ENCODE data around the gene COQ8B. TPM values are rescaled to one million over a fixed set of nuclear protein-coding genes. Genes with fewer than 3 reads are reported as not detected.

Gene COQ8B
- total RNA-seq, 1 donor from 2014 or later, result 49.9 TPM

DNA sequence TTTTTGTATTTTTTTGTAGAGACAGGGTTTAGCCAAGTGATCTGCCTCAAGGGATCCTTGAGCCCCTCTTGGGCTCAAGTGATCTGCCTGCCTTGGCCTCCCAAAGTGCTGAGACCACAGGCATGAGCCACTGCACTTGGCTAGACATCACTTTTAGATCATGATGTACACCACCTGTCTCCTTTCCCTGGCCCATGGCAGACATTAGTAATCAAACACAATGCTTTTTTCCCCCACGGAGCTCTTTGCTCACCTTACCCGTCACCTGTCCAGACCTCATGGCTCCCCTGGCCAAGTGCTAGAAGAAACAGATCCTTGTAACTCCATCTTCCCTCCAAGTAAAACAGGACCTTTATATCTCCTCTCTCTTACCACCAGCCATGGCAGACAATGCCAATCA is 44.6 kb downstream of the COQ8B start:
- TF ChIP-seq, protein P1, sequence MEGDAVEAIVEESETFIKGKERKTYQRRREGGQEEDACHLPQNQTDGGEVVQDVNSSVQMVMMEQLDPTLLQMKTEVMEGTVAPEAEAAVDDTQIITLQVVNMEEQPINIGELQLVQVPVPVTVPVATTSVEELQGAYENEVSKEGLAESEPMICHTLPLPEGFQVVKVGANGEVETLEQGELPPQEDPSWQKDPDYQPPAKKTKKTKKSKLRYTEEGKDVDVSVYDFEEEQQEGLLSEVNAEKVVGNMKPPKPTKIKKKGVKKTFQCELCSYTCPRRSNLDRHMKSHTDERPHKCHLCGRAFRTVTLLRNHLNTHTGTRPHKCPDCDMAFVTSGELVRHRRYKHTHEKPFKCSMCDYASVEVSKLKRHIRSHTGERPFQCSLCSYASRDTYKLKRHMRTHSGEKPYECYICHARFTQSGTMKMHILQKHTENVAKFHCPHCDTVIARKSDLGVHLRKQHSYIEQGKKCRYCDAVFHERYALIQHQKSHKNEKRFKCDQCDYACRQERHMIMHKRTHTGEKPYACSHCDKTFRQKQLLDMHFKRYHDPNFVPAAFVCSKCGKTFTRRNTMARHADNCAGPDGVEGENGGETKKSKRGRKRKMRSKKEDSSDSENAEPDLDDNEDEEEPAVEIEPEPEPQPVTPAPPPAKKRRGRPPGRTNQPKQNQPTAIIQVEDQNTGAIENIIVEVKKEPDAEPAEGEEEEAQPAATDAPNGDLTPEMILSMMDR (IDR thresholded peaks at IDR 0.05; ENCODE audit: partially characterized antibody, unreplicated experiment), result no peak
- peaks cover 16% of the 10 kb centered on the region for H3K36me3 Mint-ChIP-seq (ENCODE audit: unreplicated experiment)
- no peak overlapping the region for H3K27ac Mint-ChIP-seq (ENCODE audit: unreplicated experiment)
- DNase-seq, result no peak
- no peak overlapping the region for H3K4me3 Mint-ChIP-seq (ENCODE audit: unreplicated experiment)
- peaks cover 2% of the 10 kb centered on the region for H3K27me3 Mint-ChIP-seq (ENCODE audit: unreplicated experiment)
- peaks cover 3% of the 10 kb centered on the region for H3K9me3 Mint-ChIP-seq (ENCODE audit: unreplicated experiment)
- no peaks in the 10 kb centered on the region for H3K4me1 Mint-ChIP-seq (ENCODE audit: low read depth, unreplicated experiment)

DNA sequence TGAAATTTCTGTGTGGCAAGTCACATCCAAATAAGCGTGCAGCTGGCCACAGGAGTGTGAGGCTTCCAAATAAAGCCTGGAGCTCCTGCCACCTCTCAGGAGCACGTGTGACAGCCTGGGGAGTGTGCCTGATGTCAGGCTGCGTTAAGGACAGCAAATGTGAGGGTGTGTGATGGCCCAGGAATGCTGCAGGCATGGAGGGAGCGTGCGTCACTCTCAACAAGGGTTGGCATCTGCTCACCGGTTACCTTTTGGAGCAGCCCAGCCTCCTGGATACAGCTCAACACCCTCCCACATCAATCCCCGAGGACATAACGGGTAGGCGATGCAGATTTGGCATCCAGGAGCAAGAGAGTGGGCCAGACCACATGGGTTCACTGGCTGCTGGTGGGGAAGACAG is 45.3 kb downstream of the COQ8B start:
- H3K27me3 Mint-ChIP-seq (ENCODE audit: unreplicated experiment), result peaks cover 4% of the 10 kb centered on the region
- H3K4me3 Mint-ChIP-seq (ENCODE audit: unreplicated experiment), result peak overlapping the region; percentile 30
- H3K9me3 Mint-ChIP-seq (ENCODE audit: unreplicated experiment), result peaks cover 5% of the 10 kb centered on the region
- no peak overlapping the region for H3K27ac Mint-ChIP-seq (ENCODE audit: unreplicated experiment)
- H3K36me3 Mint-ChIP-seq (ENCODE audit: unreplicated experiment), result peaks cover 16% of the 10 kb centered on the region
- TF ChIP-seq, protein P1 (IDR thresholded peaks at IDR 0.05; ENCODE audit: partially characterized antibody, unreplicated experiment), result no peak
- H3K4me1 Mint-ChIP-seq (ENCODE audit: low read depth, unreplicated experiment), result no peaks in the 10 kb centered on the region
- DNase-seq, result no peak

DNA sequence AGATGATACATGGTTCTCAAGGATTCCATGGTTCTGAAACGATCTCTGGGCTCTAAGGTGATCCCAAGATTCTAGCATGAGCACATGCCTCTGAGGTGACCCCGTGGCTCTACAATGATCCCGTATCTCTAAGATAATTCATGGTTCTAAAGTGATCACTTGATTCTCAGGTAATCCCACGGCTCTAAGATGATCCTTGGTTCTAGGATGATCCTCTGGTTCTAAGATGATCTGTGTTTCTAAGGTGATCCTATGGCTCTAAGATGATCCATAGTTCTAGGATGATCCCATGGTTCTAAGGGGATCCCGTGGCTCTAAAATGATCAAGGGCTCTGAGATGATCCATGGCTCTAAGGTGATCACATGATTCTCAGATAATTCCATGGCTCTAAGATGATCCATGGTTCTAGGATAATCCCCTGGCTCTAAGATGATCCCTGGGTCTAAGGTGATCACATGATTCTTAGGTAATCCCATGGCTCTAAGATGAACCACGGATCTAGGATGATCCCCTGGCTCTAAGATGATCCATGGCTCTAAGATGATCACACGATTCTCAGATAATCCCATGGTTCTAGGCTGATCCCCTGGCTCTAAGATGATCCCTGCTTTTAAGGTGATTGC is 47.6 kb downstream of the COQ8B start:
- no peak for DNase-seq
- peaks cover 9% of the 10 kb centered on the region for H3K9me3 Mint-ChIP-seq (ENCODE audit: unreplicated experiment)
- peaks cover 16% of the 10 kb centered on the region for H3K36me3 Mint-ChIP-seq (ENCODE audit: unreplicated experiment)
- H3K27ac Mint-ChIP-seq (ENCODE audit: unreplicated experiment), result no peak overlapping the region
- H3K4me1 Mint-ChIP-seq (ENCODE audit: low read depth, unreplicated experiment), result no peaks in the 10 kb centered on the region
- no peak overlapping the region for H3K4me3 Mint-ChIP-seq (ENCODE audit: unreplicated experiment)
- H3K27me3 Mint-ChIP-seq (ENCODE audit: unreplicated experiment), result peaks cover 5% of the 10 kb centered on the region
- TF ChIP-seq, protein P1 (IDR thresholded peaks at IDR 0.05; ENCODE audit: partially characterized antibody, unreplicated experiment), result no peak

DNA sequence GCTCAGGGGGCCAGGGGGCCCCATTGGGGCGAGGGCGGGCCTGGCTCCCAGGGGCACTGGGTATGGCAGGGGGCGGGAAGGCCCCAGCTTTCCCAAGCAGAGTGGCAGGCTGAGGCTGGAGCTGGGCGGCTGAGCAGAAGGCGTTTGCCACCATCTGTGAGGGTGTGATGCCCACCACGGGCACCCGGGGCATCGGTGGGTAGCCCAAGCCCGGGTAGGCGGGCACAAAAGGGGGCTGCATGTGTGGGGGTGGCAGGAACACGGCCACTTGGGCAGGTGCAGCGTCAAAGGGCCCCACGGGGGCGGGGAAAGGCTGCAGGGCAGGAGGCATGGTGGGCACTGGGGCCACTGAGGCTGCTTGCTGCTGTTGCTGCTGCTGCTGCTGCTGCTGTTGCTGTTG is 49.1 kb downstream of the COQ8B start:
- Mint-ChIP-seq H3K9me3 (ENCODE audit: unreplicated experiment) (peaks cover 11% of the 10 kb centered on the region), H3K4me3 (ENCODE audit: unreplicated experiment) (no peak overlapping the region), H3K4me1 (ENCODE audit: low read depth, unreplicated experiment) (no peaks in the 10 kb centered on the region), H3K27ac (ENCODE audit: unreplicated experiment) (no peak overlapping the region), H3K27me3 (ENCODE audit: unreplicated experiment) (peaks cover 10% of the 10 kb centered on the region), H3K36me3 (ENCODE audit: unreplicated experiment) (peaks cover 16% of the 10 kb centered on the region)
- TF ChIP-seq, protein P1 (IDR thresholded peaks at IDR 0.05; ENCODE audit: partially characterized antibody, unreplicated experiment), result no peak
- no peak for DNase-seq

DNA sequence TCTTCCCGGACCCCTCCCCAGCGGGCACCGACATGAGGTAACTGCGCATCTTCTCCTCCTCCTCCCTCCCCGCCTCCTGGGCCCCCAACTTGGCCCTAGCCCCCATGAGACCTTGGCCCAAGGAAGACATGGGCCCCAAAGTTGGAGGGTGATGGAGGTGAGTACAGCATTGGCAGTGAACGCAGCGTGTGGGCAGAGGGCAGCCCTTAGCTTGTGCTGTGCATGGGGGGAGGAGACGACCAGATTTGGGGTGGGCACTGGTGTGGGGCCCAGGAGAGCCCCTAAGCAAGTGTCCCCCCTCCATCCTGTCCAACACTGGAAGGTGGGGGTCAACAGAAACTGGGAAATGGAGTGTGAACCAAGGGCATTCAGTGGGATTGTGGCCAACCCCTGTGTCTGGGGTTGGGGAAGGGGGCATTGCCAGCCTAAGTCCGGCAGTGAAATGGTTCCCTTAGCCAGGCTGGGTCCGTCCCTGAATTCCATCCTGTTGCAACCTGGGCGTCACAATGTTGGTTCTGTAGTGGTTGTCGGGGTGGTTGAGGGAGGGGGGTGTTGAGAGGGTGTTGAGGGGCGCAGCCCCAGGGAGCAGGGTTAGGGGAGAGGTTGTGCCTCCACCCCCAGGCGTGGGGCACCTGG is 49.8 kb downstream of the COQ8B start:
- DNase-seq, result no peak
- Mint-ChIP-seq H3K4me1 (ENCODE audit: low read depth, unreplicated experiment) (no peaks in the 10 kb centered on the region), H3K27me3 (ENCODE audit: unreplicated experiment) (peaks cover 10% of the 10 kb centered on the region), H3K36me3 (ENCODE audit: unreplicated experiment) (peaks cover 16% of the 10 kb centered on the region), H3K4me3 (ENCODE audit: unreplicated experiment) (no peak overlapping the region), H3K9me3 (ENCODE audit: unreplicated experiment) (peaks cover 11% of the 10 kb centered on the region), H3K27ac (ENCODE audit: unreplicated experiment) (no peak overlapping the region)
- TF ChIP-seq, protein P1 (IDR thresholded peaks at IDR 0.05; ENCODE audit: partially characterized antibody, unreplicated experiment), result no peak
